ENCODE data around the gene MEDAG.

Gene MEDAG

GRCh38 chr13:30957258-30957943 is 51.3 kb downstream of the MEDAG start:
- no peak for DNase-seq (ENCODE audit: low read depth)

GRCh38 chr13:30959678-30960077 is 53.6 kb downstream of the MEDAG start:
- DNase-seq (ENCODE audit: low read depth): no peak

- DNase-seq (ENCODE audit: low read depth): no peak
These were observed 57.7 kb downstream of the MEDAG start for GRCh38 chr13:30963791-30964190.

- DNase-seq (ENCODE audit: low read depth): no peak
These were observed 59.3 kb downstream of the MEDAG start for GRCh38 chr13:30965380-30965779.

GRCh38 chr13:30966101-30966500 is 60.0 kb downstream of the MEDAG start:
- no peak for DNase-seq (ENCODE audit: low read depth)

- no peak for DNase-seq (ENCODE audit: low read depth)
These were observed 62.8 kb downstream of the MEDAG start for GRCh38 chr13:30968846-30969245.

GRCh38 chr13:30971575-30971974 is 65.5 kb downstream of the MEDAG start:
- DNase-seq (ENCODE audit: low read depth): no peak

- no peak for DNase-seq (ENCODE audit: low read depth)
These were observed 66.9 kb downstream of the MEDAG start for GRCh38 chr13:30972888-30973377.

- no peak for DNase-seq (ENCODE audit: low read depth)
These were observed 68.3 kb downstream of the MEDAG start for GRCh38 chr13:30974350-30974749.

All from T-helper 22 cell (primary cell).